GDM1 (cell line): ENCODE measurements around the gene SLC7A1.

Experiments used
- DNase-seq: peaks from one replicate; lab custom pipeline; 2025; lab: John Stamatoyannopoulos, UW

SLC7A1 gene

DNA sequence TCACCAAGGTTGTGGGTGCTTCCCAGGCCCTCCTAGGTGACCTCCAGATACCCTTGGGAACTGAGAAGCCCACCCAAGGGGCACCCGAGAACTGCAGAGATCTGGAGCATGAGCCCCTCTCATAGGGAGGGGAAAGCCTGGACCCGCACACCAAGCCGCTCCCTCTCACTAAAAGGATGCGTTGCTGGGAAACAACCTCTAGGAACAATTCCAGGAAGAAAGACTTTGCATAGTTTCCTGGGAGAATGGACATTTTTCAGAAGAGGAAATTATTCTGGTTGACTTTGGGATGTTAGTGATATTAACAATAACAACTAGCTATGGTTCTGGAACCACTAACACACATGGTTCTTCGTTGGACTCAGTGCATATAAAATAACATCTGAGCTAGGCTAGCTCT lies 64.6 kb downstream of the SLC7A1 start:
- no peak for DNase-seq

DNA sequence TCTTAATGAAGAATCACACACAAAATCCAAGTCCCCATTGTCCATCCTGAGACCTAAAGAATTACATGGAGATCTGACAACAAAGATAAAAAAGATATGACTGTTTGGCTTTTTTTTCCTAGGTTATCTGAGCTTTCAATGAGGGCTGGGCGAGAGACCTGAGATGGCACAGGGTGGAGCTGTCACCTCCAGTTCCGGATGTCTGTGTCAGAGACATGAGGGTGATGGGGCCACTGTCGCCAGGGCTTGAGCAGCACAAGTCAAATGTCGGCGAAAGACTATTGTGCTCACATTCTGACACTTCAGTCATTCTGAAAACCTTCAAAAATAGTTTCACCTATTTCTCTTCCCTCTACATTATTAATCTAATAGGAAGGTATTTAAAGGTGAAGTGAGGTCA lies 65.7 kb downstream of the SLC7A1 start:
- no peak for DNase-seq

- DNase-seq: no peak
These were observed 67.6 kb downstream of the SLC7A1 start for GRCh38 chr13:29527916-29528315.

GRCh38 chr13:29527511-29527910 lies 68.0 kb downstream of the SLC7A1 start:
- DNase-seq: no peak

DNA sequence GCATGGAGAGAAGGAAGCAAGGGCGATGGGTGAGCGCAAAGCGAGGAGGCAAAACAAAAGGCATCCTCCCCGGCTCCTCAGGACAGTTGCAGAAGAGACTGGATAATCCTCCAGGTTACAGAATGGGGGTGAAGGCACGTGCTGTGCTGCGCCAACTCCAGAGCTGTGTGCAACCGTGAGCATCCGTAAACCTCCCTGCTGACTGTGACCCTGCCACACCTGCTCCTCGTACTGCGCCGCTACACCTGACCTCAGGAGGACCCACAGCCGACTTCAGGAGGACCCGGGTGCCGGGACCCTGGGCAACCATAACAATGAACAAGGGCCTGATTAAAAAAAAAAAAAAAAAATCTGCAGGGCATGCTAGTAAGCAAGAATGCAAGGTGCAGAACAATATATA lies 68.7 kb downstream of the SLC7A1 start:
- no peak for DNase-seq

GRCh38 chr13:29525757-29526156 lies 69.7 kb downstream of the SLC7A1 start:
- DNase-seq: no peak

DNA sequence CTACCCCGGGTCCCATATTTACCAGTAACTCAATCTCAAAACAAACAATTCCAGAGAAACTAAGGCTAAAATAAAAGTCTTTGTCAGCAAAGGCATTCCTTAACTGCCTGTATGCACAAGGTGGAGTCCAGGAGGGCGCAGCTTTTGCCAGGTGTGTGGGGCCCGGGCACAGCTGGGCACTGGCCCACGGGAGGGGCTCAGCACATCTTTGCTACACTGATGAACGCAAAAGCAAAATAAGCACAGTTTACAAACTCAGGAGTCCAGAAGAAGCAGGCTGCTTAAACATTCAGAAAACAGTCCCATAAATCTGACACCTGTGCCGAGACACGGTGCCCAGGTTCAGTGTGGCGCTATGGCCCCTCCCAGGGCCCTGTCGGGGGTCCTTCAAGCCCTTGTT lies 70.8 kb downstream of the SLC7A1 start:
- no peak for DNase-seq

- DNase-seq: no peak
These were observed 71.3 kb downstream of the SLC7A1 start for GRCh38 chr13:29524176-29524575.

- no peak for DNase-seq
These were observed 72.1 kb downstream of the SLC7A1 start for GRCh38 chr13:29523199-29523961.

- DNase-seq: no peak
These were observed 73.3 kb downstream of the SLC7A1 start for GRCh38 chr13:29522044-29522685.

- DNase-seq: no peak
These were observed 74.2 kb downstream of the SLC7A1 start for GRCh38 chr13:29521336-29521735.

DNA sequence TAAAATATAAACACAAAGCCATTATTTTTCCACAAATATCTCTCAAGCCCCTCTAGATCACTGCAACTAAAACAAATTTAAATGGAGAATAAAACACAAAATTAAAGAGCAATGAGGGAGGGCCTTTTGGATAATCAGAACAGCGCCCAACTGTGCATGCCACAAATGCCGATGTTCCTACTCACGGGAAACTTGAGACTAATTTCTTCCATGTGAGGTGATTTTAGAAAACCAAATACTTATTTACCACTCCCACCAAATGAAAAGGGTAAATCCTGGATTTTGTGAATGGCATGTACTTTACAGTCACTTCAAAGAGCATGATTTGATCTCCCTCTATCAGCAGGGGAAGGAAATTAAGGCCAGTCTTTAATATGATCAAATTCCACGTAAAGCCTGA lies 74.8 kb downstream of the SLC7A1 start:
- no peak for DNase-seq

- DNase-seq: no peak
These were observed 75.6 kb downstream of the SLC7A1 start for GRCh38 chr13:29519921-29520320.

GRCh38 chr13:29516880-29517279 lies 78.6 kb downstream of the SLC7A1 start:
- DNase-seq: no peak

- no peak for DNase-seq
These were observed 79.5 kb downstream of the SLC7A1 start for GRCh38 chr13:29516012-29516411.

DNA sequence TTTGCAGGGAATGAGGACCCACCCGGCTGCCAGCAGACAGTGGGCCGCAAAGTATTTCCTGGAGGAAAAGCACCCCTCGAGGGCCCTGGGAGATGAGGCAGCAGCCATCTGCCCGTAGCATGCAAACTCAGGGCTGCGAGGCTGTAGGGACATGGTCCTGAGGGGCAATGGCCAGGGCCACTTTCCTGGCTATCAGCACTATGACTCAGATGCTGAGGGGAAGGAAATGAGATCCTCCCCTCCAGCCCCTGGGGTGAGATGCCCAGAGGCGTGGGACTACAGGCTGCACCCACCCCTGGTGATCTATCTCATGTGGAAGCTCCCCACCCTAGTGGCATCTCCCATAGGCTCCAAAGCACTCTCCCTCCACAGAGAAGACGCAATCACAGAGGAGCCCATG lies 80.1 kb downstream of the SLC7A1 start:
- DNase-seq: no peak

- no peak for DNase-seq
These were observed 80.7 kb downstream of the SLC7A1 start for GRCh38 chr13:29514720-29515310.

DNA sequence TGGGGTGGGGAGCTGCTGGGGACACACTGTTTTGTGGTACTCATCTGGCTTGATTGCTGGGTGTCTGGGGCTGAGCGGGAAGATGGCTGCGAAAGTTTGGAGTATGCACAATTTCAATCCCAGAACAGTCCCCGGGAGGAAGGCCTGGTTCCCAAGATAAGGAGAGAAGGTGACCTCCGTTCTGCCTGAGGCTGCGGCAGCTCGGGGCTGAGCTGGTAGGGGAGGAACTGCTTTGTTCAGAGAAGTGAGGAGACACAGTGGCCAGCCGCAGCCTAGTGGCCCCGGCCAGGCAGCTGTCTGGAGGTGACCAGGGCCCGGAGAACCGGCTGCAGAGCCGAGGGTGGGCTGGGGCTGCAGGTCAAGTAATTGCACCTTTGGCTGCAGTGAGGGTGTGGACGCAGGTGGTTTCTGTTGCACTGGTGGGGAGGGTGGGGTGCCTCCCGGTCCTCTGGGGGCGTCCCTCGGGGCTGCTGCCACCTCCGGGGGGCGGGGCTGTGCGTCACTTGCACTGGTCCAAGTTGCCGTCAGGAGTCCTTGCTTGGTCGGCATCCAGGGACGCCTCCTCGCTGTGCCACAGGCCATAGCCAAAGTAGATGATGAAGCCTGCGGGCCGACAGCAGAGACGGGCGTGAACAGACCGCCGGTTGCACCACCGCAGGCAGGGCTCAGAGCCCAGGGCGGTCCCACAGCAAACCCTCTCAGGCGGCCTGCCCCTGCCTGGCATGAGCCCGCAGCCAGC lies 81.3 kb downstream of the SLC7A1 start:
- DNase-seq: no peak

DNA sequence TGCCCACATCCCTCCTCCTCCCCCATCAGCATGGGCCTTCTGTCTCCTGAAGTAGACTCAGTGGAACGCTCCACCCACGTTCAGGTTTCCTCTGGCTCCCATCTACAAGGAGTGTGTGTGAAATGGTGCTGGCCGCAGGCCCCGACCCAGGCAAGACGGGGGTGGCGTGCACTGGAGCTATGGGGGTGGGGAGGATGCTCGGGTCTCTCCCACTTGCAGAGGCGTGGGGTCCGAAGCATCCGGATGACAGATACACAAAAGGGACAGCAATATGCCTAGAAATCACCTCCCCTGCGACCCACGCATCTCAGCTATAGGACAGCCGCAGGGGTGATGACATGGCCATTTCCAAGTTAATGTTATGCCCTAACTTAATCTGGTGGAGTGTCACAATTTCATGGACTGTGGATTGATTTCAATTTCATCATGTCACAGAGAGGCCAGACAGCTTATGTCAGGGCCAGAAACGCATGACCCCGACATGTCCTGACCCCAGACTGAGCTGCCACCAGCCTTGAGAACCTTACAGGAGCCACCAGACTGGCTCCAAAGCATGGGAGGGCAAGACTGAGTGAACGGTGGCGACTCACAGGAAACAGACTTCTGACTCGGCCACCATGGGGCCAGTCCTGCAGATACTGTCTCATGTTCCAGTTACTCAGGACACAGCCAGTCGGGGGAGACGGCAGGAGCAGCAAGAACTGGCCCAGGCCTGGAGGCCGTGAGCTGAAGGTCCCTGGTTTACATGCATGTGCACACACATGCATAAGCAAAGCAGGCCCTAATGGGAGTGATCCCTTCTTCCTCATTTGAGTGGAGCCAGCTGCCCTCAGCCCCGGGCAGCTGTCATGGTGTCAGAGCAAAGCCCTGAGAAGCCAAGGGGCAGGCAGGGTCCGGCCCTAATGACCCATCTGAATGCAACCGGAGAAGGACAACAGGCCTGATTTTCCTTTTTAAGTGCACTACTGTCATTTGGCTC lies 82.2 kb downstream of the SLC7A1 start:
- no peak for DNase-seq

- no peak for DNase-seq
These were observed 83.5 kb downstream of the SLC7A1 start for GRCh38 chr13:29511980-29512379.

DNA sequence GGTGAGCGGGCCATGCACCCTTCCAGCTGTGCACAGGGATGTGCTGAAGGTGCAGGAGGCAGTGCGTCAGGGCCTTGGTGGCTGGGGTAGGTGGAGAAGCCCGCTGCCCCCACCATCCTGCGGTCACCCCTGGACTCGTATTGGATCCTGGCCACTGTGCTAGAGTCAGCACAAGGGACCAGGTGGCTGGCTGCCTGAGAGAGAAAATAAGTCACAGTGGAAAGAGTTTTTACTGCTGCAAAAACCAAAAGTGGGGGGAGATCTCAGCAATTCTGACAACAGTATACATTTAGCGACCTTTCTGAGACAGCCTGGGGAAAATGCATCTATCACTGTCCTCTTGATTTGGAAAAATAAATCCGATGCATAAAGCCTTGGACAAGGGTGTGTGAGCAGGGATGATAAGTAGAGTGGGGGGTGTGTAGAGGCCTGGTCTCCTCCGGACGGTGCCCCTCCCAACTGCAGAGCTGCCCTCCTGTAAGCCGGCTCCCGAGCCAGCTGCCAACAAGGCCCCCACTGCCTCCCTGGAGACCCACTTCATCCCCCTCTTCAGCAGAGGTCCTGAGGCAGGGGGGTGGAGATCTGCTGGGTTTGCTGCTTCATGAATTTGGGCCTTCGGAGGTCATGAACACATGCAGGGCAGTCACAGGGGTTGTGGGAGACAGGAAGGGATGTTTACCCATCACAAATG lies 84.2 kb downstream of the SLC7A1 start:
- DNase-seq: no peak
